PC-3 (cell line): ENCODE results near the gene NAGPA. TPM values are rescaled to one million over a fixed set of nuclear protein-coding genes. Genes with fewer than 3 reads are reported as not detected.

Experiments used
- ATAC-seq: fragments of 200-7000 bp; cut with Tn5 transposase; 2 replicates; pipeline ENCODE4 v1.9.1; 2020; ENCODE audit warnings: mild to moderate bottlenecking, moderate library complexity
- BruUV-seq: library from RNA; stranded (reverse); fragments of 400-500 nt; replicated peaks from 2 replicates; lab custom pipeline; 2021; lab: Mats Ljungman, UMichigan
- CTCF ChIA-PET: fragments of 300-600 bp; sonication (Branson Sonifier 250); formaldehyde crosslinking; loops from one replicate; lab custom pipeline; 2022; ENCODE audit warnings: antibody characterized with exemption; lab: Charles Lee
- POLR2A ChIA-PET: fragments of 300-600 bp; sonication (Branson Sonifier 250); formaldehyde crosslinking; loops from one replicate; lab custom pipeline; 2022; ENCODE audit warnings: antibody characterized with exemption; ENCODE audit not compliant: unreplicated experiment; lab: Charles Lee
- DNase-seq: peaks from one replicate; pipeline ENCODE4 v3.0.0-alpha.2; 2015
- H2AFZ ChIP-seq: fragments of 300-600 bp; sonication (generic); 2 replicates; pipeline ENCODE4 v1.6.0; 2016; ENCODE audit warnings: antibody characterized with exemption, low read length
- H3F3A ChIP-seq: fragments of 300-600 bp; sonication (generic); one replicate; pipeline ENCODE4 v1.6.0; 2017; ENCODE audit warnings: antibody characterized with exemption, low read length, control low read depth, mild to moderate bottlenecking; ENCODE audit not compliant: unreplicated experiment
- H3K27ac ChIP-seq: fragments of 300-600 bp; sonication (generic); 2 replicates; pipeline ENCODE4 v1.5.1; 2016; ENCODE audit warnings: mild to moderate bottlenecking, low read length
- H3K27me3 ChIP-seq: fragments of 300-600 bp; sonication (generic); 2 replicates; pipeline ENCODE4 v1.6.1; 2016; ENCODE audit warnings: low read length, mixed read lengths
- H3K36me3 ChIP-seq: fragments of 300-600 bp; sonication (generic); 2 replicates; pipeline ENCODE4 v1.6.1; 2016; ENCODE audit warnings: low read depth, mixed run types, low read length, mixed read lengths
- H3K4me1 ChIP-seq: fragments of 300-600 bp; sonication (generic); 2 replicates; pipeline ENCODE4 v1.5.1; 2016; ENCODE audit warnings: low read length; ENCODE audit not compliant: insufficient read depth
- H3K4me2 ChIP-seq: fragments of 300-600 bp; sonication (generic); 2 replicates; pipeline ENCODE4 v1.6.0; 2016; ENCODE audit warnings: low read length
- H3K4me3 ChIP-seq: fragments of 300-600 bp; sonication (generic); 2 replicates; pipeline ENCODE4 v1.5.1; 2016; ENCODE audit warnings: mild to moderate bottlenecking, low read length, mixed read lengths
- H3K79me2 ChIP-seq: fragments of 300-600 bp; sonication (generic); 2 replicates; pipeline ENCODE4 v1.6.1; 2017; ENCODE audit warnings: low read length, mixed read lengths
- H3K9ac ChIP-seq: fragments of 300-600 bp; sonication (generic); 2 replicates; pipeline ENCODE4 v1.6.0; 2016; ENCODE audit warnings: mild to moderate bottlenecking, low read length
- H3K9me2 ChIP-seq: fragments of 300-600 bp; sonication (generic); replicated peaks from 2 replicates; pipeline ENCODE4 v1.6.1; 2016; ENCODE audit warnings: mixed run types, low read length, mixed read lengths
- H3K9me3 ChIP-seq: fragments of 300-600 bp; sonication (generic); 2 replicates; pipeline ENCODE4 v1.6.1; 2016; ENCODE audit warnings: low read length, mixed read lengths
- H4K20me1 ChIP-seq: fragments of 300-600 bp; sonication (generic); 2 replicates; pipeline ENCODE4 v1.6.1; 2016; ENCODE audit warnings: low read length, mixed read lengths
- EZH2 ChIP-seq: fragments of 300-600 bp; sonication (generic); IDR thresholded peaks from one replicate; pipeline ENCODE4 v1.6.1; 2017; ENCODE audit warnings: antibody characterized with exemption, mild to moderate bottlenecking, low read length; ENCODE audit not compliant: unreplicated experiment
- EZH2phosphoT487 ChIP-seq: fragments of 300-600 bp; sonication (generic); IDR thresholded peaks from 2 replicates; pipeline ENCODE4 v1.6.1; 2018; ENCODE audit warnings: mild to moderate bottlenecking, antibody characterized with exemption, low read length, borderline replicate concordance
- intact Hi-C: fragments of 100-400 bp; cut with micrococcal nuclease; formaldehyde crosslinking; loops from 2 replicates; pipeline ENCODE4 v1.9.0; 2023
- total RNA-seq: library from RNA; depleted of rRNA; stranded (reverse); fragments of >200 nt; gene quantifications from 2 replicates; pipeline ENCODE4 v1.2.3, GENCODE V29; 2014
- TF ChIP-seq, protein P1 (sequence below): fragments of 300-600 bp; sonication (generic); conservative IDR thresholded peaks from 2 replicates; pipeline ENCODE4 v1.5.1; 2017; ENCODE audit warnings: antibody characterized with exemption, low read depth, mild to moderate bottlenecking, low read length

The NAGPA gene
- total RNA-seq, 1 experiment from 2014 or later: 26.2 TPM

DNA sequence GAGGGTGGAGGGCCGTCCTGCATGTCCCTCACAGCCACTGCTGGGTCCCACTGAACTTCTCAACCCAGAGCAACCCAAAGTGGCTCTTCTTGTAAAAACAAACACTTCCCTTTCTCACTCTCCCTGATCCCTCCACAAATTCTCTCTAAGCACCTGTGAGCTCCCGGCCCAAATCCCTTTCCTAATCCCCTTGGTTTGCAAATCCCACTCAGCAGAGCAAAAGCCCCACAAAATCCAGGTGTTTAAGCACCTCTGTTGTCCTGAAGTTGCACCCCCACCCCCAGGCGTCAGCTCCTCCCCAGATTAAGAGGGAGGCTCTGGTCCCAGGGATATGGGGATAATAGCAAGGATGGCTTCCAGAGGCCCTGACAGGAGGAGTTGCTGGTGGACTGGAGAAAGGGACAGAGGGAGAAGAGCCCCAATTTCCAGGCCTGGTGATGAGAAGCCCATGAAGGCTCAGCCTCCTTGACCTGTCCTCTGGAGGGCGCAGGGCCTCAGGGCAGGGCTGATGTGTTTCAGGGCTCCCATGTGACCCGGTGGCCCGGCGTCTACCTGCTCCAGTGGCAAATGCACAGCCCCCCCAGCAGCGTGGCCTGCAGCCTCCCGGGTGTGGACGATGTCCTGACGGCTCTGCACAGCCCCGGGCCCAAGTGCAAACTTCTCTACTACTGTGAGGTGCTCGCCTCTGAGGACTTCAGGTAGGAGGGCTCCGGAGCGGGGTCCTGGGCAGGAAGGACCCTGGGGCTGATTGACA is 23.0 kb downstream of the NAGPA start:
- H3K4me1 ChIP-seq: no peaks in the 10 kb centered on the region
- CTCF ChIA-PET: no interaction called here
- no peak for ATAC-seq
- no peaks in the 10 kb centered on the region for H4K20me1 ChIP-seq
- no TSS peak for BruUV-seq
- no peaks in the 10 kb centered on the region for H3K9me2 ChIP-seq
- H3K4me2 ChIP-seq: no peak overlapping the region
- H3K9ac ChIP-seq: no peak overlapping the region
- 0 out of 2 replicates have a peak, but pooled peaks cover 8% of the 10 kb centered on the region for H3K27me3 ChIP-seq
- no peak overlapping the region for H2AFZ ChIP-seq
- TF ChIP-seq EZH2phosphoT487 (no peak), EZH2 (no peak)
- TF ChIP-seq, protein P1, sequence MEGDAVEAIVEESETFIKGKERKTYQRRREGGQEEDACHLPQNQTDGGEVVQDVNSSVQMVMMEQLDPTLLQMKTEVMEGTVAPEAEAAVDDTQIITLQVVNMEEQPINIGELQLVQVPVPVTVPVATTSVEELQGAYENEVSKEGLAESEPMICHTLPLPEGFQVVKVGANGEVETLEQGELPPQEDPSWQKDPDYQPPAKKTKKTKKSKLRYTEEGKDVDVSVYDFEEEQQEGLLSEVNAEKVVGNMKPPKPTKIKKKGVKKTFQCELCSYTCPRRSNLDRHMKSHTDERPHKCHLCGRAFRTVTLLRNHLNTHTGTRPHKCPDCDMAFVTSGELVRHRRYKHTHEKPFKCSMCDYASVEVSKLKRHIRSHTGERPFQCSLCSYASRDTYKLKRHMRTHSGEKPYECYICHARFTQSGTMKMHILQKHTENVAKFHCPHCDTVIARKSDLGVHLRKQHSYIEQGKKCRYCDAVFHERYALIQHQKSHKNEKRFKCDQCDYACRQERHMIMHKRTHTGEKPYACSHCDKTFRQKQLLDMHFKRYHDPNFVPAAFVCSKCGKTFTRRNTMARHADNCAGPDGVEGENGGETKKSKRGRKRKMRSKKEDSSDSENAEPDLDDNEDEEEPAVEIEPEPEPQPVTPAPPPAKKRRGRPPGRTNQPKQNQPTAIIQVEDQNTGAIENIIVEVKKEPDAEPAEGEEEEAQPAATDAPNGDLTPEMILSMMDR: no peak
- no peaks in the 10 kb centered on the region for H3K79me2 ChIP-seq
- POLR2A ChIA-PET: interaction anchor here (0.6 kb wide), 1 partner anchor 276 kb away, joined by 3 read pairs; no protein-coding TSS in a partner anchor
- no peaks in the 10 kb centered on the region for H3K36me3 ChIP-seq
- no peak overlapping the region for H3K4me3 ChIP-seq
- no peak for DNase-seq
- no peak overlapping the region for H3K27ac ChIP-seq
- H3F3A ChIP-seq: no peaks in the 10 kb centered on the region
- intact Hi-C loops: no loop called here
- no peaks in the 10 kb centered on the region for H3K9me3 ChIP-seq

DNA sequence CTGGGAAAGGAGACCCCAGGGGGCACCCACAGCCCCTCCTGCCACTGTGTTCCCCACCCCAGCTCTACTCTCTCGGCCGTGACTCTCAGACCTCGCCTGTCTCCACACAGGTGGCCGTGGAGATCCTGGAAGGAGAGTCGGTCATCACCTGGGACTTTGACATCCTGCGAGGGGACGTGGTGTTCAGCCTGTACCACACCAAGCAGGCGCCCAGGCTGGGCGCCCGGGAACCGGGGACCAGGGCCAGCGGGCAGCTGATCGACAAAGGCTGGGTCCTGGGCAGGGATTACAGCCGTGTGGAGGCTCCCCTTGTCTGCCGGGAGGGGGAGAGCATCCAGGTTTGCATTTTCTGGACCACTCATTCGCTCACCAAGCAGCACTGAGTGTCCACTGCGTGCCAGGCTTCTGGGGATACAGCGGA is 25.4 kb downstream of the NAGPA start:
- intact Hi-C loops: no loop called here
- no peaks in the 10 kb centered on the region for H3F3A ChIP-seq
- DNase-seq: no peak
- TF ChIP-seq, protein P1: no peak
- TF ChIP-seq EZH2 (no peak), EZH2phosphoT487 (no peak)
- CTCF ChIA-PET: no interaction called here
- no peak for ATAC-seq
- no peak overlapping the region for H3K27ac ChIP-seq
- H3K4me1 ChIP-seq: no peaks in the 10 kb centered on the region
- no peak overlapping the region for H3K9ac ChIP-seq
- POLR2A ChIA-PET: no interaction called here
- H3K9me2 ChIP-seq: no peaks in the 10 kb centered on the region
- H3K9me3 ChIP-seq: no peaks in the 10 kb centered on the region
- no peak overlapping the region for H3K4me3 ChIP-seq
- H3K79me2 ChIP-seq: no peaks in the 10 kb centered on the region
- no peaks in the 10 kb centered on the region for H4K20me1 ChIP-seq
- BruUV-seq: no TSS peak
- H2AFZ ChIP-seq: no peak overlapping the region
- H3K4me2 ChIP-seq: no peak overlapping the region
- H3K27me3 ChIP-seq: 0 out of 2 replicates have a peak, but pooled peaks cover 8% of the 10 kb centered on the region
- no peaks in the 10 kb centered on the region for H3K36me3 ChIP-seq

DNA sequence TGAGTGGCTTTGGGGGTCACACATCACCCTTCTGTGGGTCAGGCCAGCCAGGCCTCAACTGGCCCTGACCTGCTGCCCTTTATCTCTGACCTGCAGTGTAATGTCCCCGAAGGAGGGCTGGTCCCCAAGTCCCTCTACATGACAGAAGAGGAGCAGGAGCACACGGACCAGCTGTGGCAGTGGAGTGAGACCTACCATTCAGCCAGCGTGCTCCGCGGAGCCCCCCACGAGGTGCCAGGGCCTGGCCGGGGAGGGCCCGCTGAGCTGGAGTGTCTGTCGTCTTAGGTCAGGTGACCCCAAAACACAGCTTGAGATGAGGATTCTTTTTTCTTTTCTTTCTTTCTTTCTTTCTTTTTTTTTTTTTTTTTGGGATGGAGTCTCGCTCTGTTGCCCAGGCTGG is 26.5 kb downstream of the NAGPA start:
- no peaks in the 10 kb centered on the region for H4K20me1 ChIP-seq
- no peak overlapping the region for H2AFZ ChIP-seq
- H3K79me2 ChIP-seq: no peaks in the 10 kb centered on the region
- 0 out of 2 replicates have a peak, but pooled peaks cover 8% of the 10 kb centered on the region for H3K27me3 ChIP-seq
- H3K27ac ChIP-seq: no peak overlapping the region
- no peak overlapping the region for H3K4me2 ChIP-seq
- no TSS peak for BruUV-seq
- ChIA-PET CTCF (no interaction called here), POLR2A (no interaction called here)
- H3K36me3 ChIP-seq: no peaks in the 10 kb centered on the region
- no peaks in the 10 kb centered on the region for H3K9me2 ChIP-seq
- intact Hi-C loops: no loop called here
- TF ChIP-seq, protein P1: no peak
- TF ChIP-seq EZH2phosphoT487: no peak
- no peaks in the 10 kb centered on the region for H3K4me1 ChIP-seq
- no peaks in the 10 kb centered on the region for H3K9me3 ChIP-seq
- H3K9ac ChIP-seq: no peak overlapping the region
- DNase-seq (no peak), ATAC-seq (no peak)
- no peak overlapping the region for H3K4me3 ChIP-seq
- H3F3A ChIP-seq: no peaks in the 10 kb centered on the region
